Stimulated activated CD4-positive, alpha-beta T cell treated with anti-CD3 and anti-CD28 coated beads, Interleukin-2, amount 100 ng/mL, for 4 hours (primary cell): Measurements from ENCODE around the gene HAGHL.

Source experiments
- DNase-seq: peaks from one replicate; pipeline ENCODE4 v3.0.0-alpha.2; 2020; ENCODE audit warnings: low read depth

Gene HAGHL

GRCh38 chr16:726438-727290, at the start of gene HAGHL, which contains the start of gene CCDC78:
Gene HAGHL, plus strand, starts transcription at chr16:727106. Its CDS starts 404 bp downstream, at chr16:727510.
Gene CCDC78, minus strand, starts transcription at chr16:726443. Its CDS starts 76 bp downstream, at chr16:726367.
- DNase-seq, result peak; percentile 45

- DNase-seq, result no peak
These were observed 49.4 kb upstream of the HAGHL start for GRCh38 chr16:677316-678190.

GRCh38 chr16:678209-678857, 48.6 kb upstream of the HAGHL start:
- no peak for DNase-seq

GRCh38 chr16:678858-679813, 47.8 kb upstream of the HAGHL start:
- DNase-seq, result no peak

- DNase-seq, result peak; percentile 80
These were observed 46.9 kb upstream of the HAGHL start, which contains the start of gene STUB1 for GRCh38 chr16:679814-680624. Gene STUB1, plus strand, starts transcription at chr16:680410. Its CDS starts 116 bp downstream, at chr16:680526.

- no peak for DNase-seq
These were observed 46.3 kb upstream of the HAGHL start for GRCh38 chr16:680625-680945.

GRCh38 chr16:680967-681745, 45.8 kb upstream of the HAGHL start:
- no peak for DNase-seq

GRCh38 chr16:681746-682427, 45.0 kb upstream of the HAGHL start:
- no peak for DNase-seq

- no peak for DNase-seq
These were observed 44.2 kb upstream of the HAGHL start for GRCh38 chr16:682493-683395.

GRCh38 chr16:683396-684070, 43.4 kb upstream of the HAGHL start:
- no peak for DNase-seq

- peak; percentile 95 for DNase-seq
These were observed 42.7 kb upstream of the HAGHL start, which contains the start of gene JMJD8 for GRCh38 chr16:684071-684794. Gene JMJD8, minus strand, starts transcription at chr16:684334. Its CDS starts 15 bp downstream, at chr16:684319.

- DNase-seq, result no peak
These were observed 41.8 kb upstream of the HAGHL start for GRCh38 chr16:684961-685696.

- no peak for DNase-seq
These were observed 40.9 kb upstream of the HAGHL start for GRCh38 chr16:685967-686366.

- DNase-seq, result no peak
These were observed 40.2 kb upstream of the HAGHL start for GRCh38 chr16:686459-687260.

GRCh38 chr16:687499-687898, 39.4 kb upstream of the HAGHL start:
- no peak for DNase-seq
